IMR-90 (cell line): ENCODE measurements around the gene SPINT1. TPM values are rescaled to one million over a fixed set of nuclear protein-coding genes. Genes with fewer than 3 reads are reported as not detected.

ENCODE experiments used
- ATAC-seq: fragments of 200-7000 bp; cut with Tn5 transposase; 2 replicates; pipeline ENCODE4 v1.9.1; 2020; ENCODE audit warnings: low read depth, mild to moderate bottlenecking, moderate library complexity
- BruUV-seq: library from RNA; stranded (reverse); fragments of 400-500 nt; replicated peaks from 2 replicates; lab custom pipeline; 2021; lab: Mats Ljungman, UMichigan
- CTCF ChIA-PET: fragments of 300-600 bp; formaldehyde crosslinking; extraction: SDS; loops from one replicate; lab custom pipeline; 2021; ENCODE audit warnings: antibody characterized with exemption; lab: Yijun Ruan, JAX
- POLR2A ChIA-PET: fragments of 300-600 bp; sonication (Branson Sonifier 250); formaldehyde crosslinking; loops from one replicate; lab custom pipeline; 2022; ENCODE audit warnings: antibody characterized with exemption; ENCODE audit not compliant: unreplicated experiment; lab: Charles Lee
- DNase-seq: peaks from one replicate; pipeline ENCODE4 v3.0.0; 2013
- H2AFZ ChIP-seq: replicated peaks from 2 replicates; pipeline ENCODE3; 2013; ENCODE audit warnings: low read length, mild to moderate bottlenecking; ENCODE audit not compliant: poor library complexity
- H2AK5ac ChIP-seq: 2 replicates; pipeline ENCODE4 v1.6.1; 2013; ENCODE audit warnings: low read depth, low read length, inconsistent platforms
- H2AK9ac ChIP-seq: replicated peaks from 2 replicates; pipeline ENCODE3; 2013; ENCODE audit warnings: mild to moderate bottlenecking, low read depth, low read length, moderate library complexity; ENCODE audit not compliant: poor library complexity
- H2BK120ac ChIP-seq: 2 replicates; pipeline ENCODE4 v1.6.1; 2013; ENCODE audit warnings: low read depth, low read length, inconsistent platforms
- H2BK15ac ChIP-seq: 3 replicates; pipeline ENCODE4 v1.6.1; 2013; ENCODE audit warnings: low read depth, low read length, inconsistent platforms
- H2BK20ac ChIP-seq: 2 replicates; pipeline ENCODE4 v1.6.1; 2013; ENCODE audit warnings: low read depth, mild to moderate bottlenecking, inconsistent platforms, low read length, moderate library complexity
- H2BK5ac ChIP-seq: 2 replicates; pipeline ENCODE4 v1.6.1; 2013; ENCODE audit warnings: mild to moderate bottlenecking, low read depth, low read length, inconsistent platforms; ENCODE audit not compliant: poor library complexity, severe bottlenecking
- H3K14ac ChIP-seq: replicated peaks from 2 replicates; pipeline ENCODE4 v1.6.1; 2013; ENCODE audit warnings: low read depth, low read length, inconsistent platforms
- H3K18ac ChIP-seq: 2 replicates; pipeline ENCODE4 v1.6.1; 2013; ENCODE audit warnings: low read depth, low read length, control low read depth
- H3K23ac ChIP-seq: 2 replicates; pipeline ENCODE4 v1.6.1; 2013; ENCODE audit warnings: low read depth, low read length, inconsistent platforms
- H3K27ac ChIP-seq: 2 replicates; pipeline ENCODE4 v1.5.1; 2013; ENCODE audit warnings: mild to moderate bottlenecking, control low read depth, low read length; ENCODE audit not compliant: insufficient read depth
- H3K27me3 ChIP-seq: 2 replicates; pipeline ENCODE4 v1.6.1; 2013; ENCODE audit warnings: low read length; ENCODE audit not compliant: control insufficient read depth, insufficient read depth
- H3K36me3 ChIP-seq: 2 replicates; pipeline ENCODE4 v1.6.1; 2013; ENCODE audit warnings: low read length, mixed read lengths; ENCODE audit not compliant: control insufficient read depth, insufficient read depth
- H3K4ac ChIP-seq: 2 replicates; pipeline ENCODE4 v1.6.1; 2013; ENCODE audit warnings: low read depth, low read length, inconsistent platforms
- H3K4me1 ChIP-seq: 2 replicates; pipeline ENCODE4 v1.6.1; 2013; ENCODE audit warnings: low read length, mixed read lengths; ENCODE audit not compliant: control insufficient read depth, insufficient read depth
- H3K4me2 ChIP-seq: 2 replicates; pipeline ENCODE4 v1.6.1; 2013; ENCODE audit warnings: low read depth, mild to moderate bottlenecking, control low read depth, low read length, moderate library complexity
- H3K4me3 ChIP-seq: 2 replicates; pipeline ENCODE4 v1.5.1; 2013; ENCODE audit warnings: low read depth, mild to moderate bottlenecking, control low read depth, low read length, moderate library complexity; ENCODE audit not compliant: insufficient read depth
- H3K56ac ChIP-seq: 2 replicates; pipeline ENCODE4 v1.6.1; 2013; ENCODE audit warnings: low read length, inconsistent platforms; ENCODE audit not compliant: insufficient read depth; ENCODE audit errors: extremely low read depth
- H3K79me1 ChIP-seq, 2 experiments: 2 replicates each; pipeline ENCODE4 v1.6.1; 2013; ENCODE audit warnings: low read length in 2 of 2, inconsistent platforms in 1 of 2, low read depth in 1 of 2
- H3K9ac ChIP-seq: 2 replicates; pipeline ENCODE4 v1.6.1; 2013; ENCODE audit warnings: low read depth, low read length, control low read depth
- H3K9me1 ChIP-seq: 2 replicates; pipeline ENCODE4 v1.6.1; 2013; ENCODE audit warnings: low read length, inconsistent platforms; ENCODE audit not compliant: insufficient read depth
- H3K9me3 ChIP-seq: 2 replicates; pipeline ENCODE4 v1.6.1; 2013; ENCODE audit warnings: low read length; ENCODE audit not compliant: control insufficient read depth, insufficient read depth
- H4K20me1 ChIP-seq: 2 replicates; pipeline ENCODE4 v1.6.1; 2013; ENCODE audit warnings: low read length, inconsistent platforms; ENCODE audit not compliant: insufficient read depth
- H4K5ac ChIP-seq: 2 replicates; pipeline ENCODE4 v1.6.1; 2013; ENCODE audit warnings: mild to moderate bottlenecking, low read depth, low read length, control low read depth
- H4K8ac ChIP-seq, 2 experiments: 2 replicates each; pipeline ENCODE4 v1.6.1; 2013; ENCODE audit warnings: low read depth in 2 of 2, low read length in 2 of 2, control low read depth in 1 of 2, inconsistent platforms in 1 of 2
- H4K91ac ChIP-seq: 2 replicates; pipeline ENCODE4 v1.6.1; 2013; ENCODE audit warnings: low read depth, low read length, inconsistent platforms; ENCODE audit not compliant: insufficient read depth
- ELK1 ChIP-seq: fragments of 150-350 bp; IDR thresholded peaks from 2 replicates; pipeline ENCODE4 v1.6.1; 2016; ENCODE audit warnings: low read depth, mild to moderate bottlenecking, low read length, moderate library complexity, borderline replicate concordance
- POLR2A ChIP-seq: IDR thresholded peaks from 2 replicates; pipeline ENCODE4 v1.6.1; 2012; ENCODE audit warnings: mild to moderate bottlenecking, low read depth, low read length
- WGBS, 2 experiments: methylation state at CpG; one replicate each; pipeline versions ENCODE4 v1.1.5 to v1.1.7; 2013; ENCODE audit warnings: missing lambda C conversion rate in 2 of 2; ENCODE audit not compliant: insufficient read length in 1 of 2; ENCODE audit errors: extremely low coverage in 2 of 2; 5-methylcytosine and 5-hydroxymethylcytosine counted together
- dilution Hi-C: fragments of 300-500 bp; cut with HindIII; formaldehyde crosslinking; loops from one replicate; pipeline ENCODE4 v1.14.3; 2018; ENCODE audit warnings: low sequenced_read_pairs; ENCODE audit not compliant: unreplicated experiment
- in situ Hi-C: fragments of 300-500 bp; cut with MboI; formaldehyde crosslinking; loops from 3 replicates; pipeline ENCODE4 v1.14.3; 2019; ENCODE audit warnings: low sequenced_read_pairs, inconsistent platforms, mixed read lengths
- intact Hi-C: fragments of 100-400 bp; cut with micrococcal nuclease; formaldehyde crosslinking; loops from 2 replicates; pipeline ENCODE4 v1.10.0; 2022
- polyA plus RNA-seq, 3 experiments: library from polyadenylated mRNA; depleted of rRNA; stranded (reverse); fragments of >200 nt; gene quantifications; 2 replicates each; pipeline ENCODE4 v1.2.3, GENCODE V29; 2012; ENCODE audit warnings: low replicate concordance in 1 of 3
- total RNA-seq: library from RNA; depleted of rRNA; stranded (reverse); fragments of >200 nt; gene quantifications from 2 replicates; pipeline ENCODE4 v1.2.3, GENCODE V29; 2012

Gene SPINT1
- total and polyA plus RNA-seq, 2 of the 4 experiments (the other 2 are of a cell fraction): 0.90 to 2.1 TPM

DNA sequence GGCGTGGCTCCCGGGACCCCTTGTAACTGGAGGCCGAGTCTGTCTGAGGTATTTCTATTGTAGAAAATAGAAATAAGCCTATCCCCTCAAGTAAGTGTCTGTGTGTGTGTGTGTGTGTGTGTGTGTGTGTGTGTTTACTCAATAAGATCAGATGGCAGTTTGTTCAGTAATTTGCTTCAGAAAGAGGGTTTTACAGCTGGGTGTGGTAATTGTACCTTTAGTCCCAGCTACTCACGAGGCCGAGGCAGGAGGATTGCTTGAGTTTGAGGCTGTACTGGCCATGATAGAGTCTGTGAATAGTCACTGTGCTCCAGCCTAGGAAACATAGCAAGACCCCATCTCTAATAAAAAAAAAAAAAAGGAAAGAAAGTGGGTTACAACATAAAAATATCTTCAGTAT is 8.7 kb downstream of the SPINT1 start:
- Histone ChIP-seq H3K4ac (no peak overlapping the region), H3K23ac (no peak overlapping the region), H2BK20ac (no peak overlapping the region), H4K91ac (no peak overlapping the region), H2AK5ac (no peak overlapping the region), H4K20me1 (no peaks in the 10 kb centered on the region; the same call in 1 of the 2 replicates), H3K9me3 (no peaks in the 10 kb centered on the region), H4K5ac (no peak overlapping the region), H3K36me3 (no peaks in the 10 kb centered on the region), H2AK9ac (no peak overlapping the region), H2BK120ac (no peak overlapping the region), H3K14ac (no peak overlapping the region), H3K27me3 (peaks cover 18% of the 10 kb centered on the region), H4K8ac (no peak overlapping the region), H3K4me3 (no peak overlapping the region), H3K79me1 (no peaks in the 10 kb centered on the region), H3K9me1 (no peaks in the 10 kb centered on the region), H3K56ac (no peak overlapping the region), H3K18ac (no peak overlapping the region), H3K4me2 (no peak overlapping the region), H3K27ac (no peak overlapping the region), H3K9ac (no peak overlapping the region), H2BK5ac (no peak overlapping the region), H2BK15ac (no peak overlapping the region), H3K4me1 (no peaks in the 10 kb centered on the region), H2AFZ (no peak overlapping the region)
- no peak for DNase-seq
- in situ Hi-C loops (no loop called here), intact Hi-C loops (no loop called here), dilution Hi-C loops (no loop called here)
- CTCF ChIA-PET: no interaction called here
- no CpG with 5 or more reads among the region's 5 CpGs for WGBS, 2 experiments
- POLR2A ChIA-PET: no interaction called here
- BruUV-seq: no TSS peak
- TF ChIP-seq POLR2A: no peak
- no peak for TF ChIP-seq ELK1
- ATAC-seq: no peak
